ENCODE measurements around the gene RENBP. TPM values are rescaled to one million over a fixed set of nuclear protein-coding genes. Genes with fewer than 3 reads are reported as not detected.

Gene RENBP
- total RNA-seq, 1 donor from 2014 or later, result 13.4 TPM

DNA sequence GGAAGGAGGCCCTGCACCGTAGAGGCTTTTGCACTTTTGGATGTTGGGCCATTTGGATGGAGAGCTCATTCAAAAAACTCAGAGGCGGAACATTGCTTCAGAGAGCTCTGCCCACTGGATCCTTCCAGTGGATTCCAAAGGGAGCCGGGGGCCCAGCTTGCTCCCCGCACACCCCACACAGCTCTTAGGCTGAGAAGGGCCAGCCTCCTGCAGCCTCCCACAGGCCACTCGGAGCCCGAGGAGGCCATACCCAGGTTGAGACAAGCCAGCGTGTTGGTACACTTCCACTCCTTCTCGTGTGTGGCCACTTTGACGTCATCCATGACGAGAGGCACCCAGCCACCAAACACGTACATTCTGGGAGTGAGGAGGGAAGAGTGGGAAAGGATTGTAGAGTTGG lies 16.8 kb upstream of the RENBP start:
- no peak for DNase-seq (ENCODE audit: low spot score)
- Mint-ChIP-seq H3K4me1 (ENCODE audit: low read depth) (peaks cover 5% of the 10 kb centered on the region), H3K36me3 (ENCODE audit: low read depth) (peaks cover 29% of the 10 kb centered on the region), H3K27ac (ENCODE audit: unreplicated experiment) (no peak overlapping the region), H3K4me3 (ENCODE audit: unreplicated experiment) (no peak overlapping the region), H3K27me3 (ENCODE audit: low read depth) (no peaks in the 10 kb centered on the region), H3K9me3 (ENCODE audit: low read depth) (no peaks in the 10 kb centered on the region)
- TF ChIP-seq, protein P1, sequence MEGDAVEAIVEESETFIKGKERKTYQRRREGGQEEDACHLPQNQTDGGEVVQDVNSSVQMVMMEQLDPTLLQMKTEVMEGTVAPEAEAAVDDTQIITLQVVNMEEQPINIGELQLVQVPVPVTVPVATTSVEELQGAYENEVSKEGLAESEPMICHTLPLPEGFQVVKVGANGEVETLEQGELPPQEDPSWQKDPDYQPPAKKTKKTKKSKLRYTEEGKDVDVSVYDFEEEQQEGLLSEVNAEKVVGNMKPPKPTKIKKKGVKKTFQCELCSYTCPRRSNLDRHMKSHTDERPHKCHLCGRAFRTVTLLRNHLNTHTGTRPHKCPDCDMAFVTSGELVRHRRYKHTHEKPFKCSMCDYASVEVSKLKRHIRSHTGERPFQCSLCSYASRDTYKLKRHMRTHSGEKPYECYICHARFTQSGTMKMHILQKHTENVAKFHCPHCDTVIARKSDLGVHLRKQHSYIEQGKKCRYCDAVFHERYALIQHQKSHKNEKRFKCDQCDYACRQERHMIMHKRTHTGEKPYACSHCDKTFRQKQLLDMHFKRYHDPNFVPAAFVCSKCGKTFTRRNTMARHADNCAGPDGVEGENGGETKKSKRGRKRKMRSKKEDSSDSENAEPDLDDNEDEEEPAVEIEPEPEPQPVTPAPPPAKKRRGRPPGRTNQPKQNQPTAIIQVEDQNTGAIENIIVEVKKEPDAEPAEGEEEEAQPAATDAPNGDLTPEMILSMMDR (IDR thresholded peaks at IDR 0.05), result no peak

DNA sequence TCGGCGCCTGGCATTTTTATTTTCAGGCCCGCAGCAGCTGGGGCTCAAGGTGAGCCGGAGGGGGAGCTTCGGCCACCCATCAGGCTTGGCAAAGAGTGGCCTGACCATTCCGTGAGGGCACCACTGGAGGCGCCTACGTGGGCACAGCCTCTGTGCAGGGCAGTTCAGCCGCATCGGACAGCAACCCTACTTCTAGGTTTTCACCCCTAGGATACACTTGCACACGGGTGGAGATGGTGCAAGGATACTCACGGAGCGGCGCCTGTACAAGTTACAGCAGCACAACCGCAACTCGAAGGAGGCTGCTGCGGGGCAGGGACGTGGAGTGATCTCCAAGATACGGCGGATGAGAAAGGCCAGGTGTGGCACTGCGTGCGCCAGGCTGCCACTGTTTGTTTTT lies 16.3 kb upstream of the RENBP start:
- H3K4me1 Mint-ChIP-seq (ENCODE audit: low read depth), result no peaks in the 10 kb centered on the region
- H3K27ac Mint-ChIP-seq (ENCODE audit: unreplicated experiment), result no peak overlapping the region
- DNase-seq (ENCODE audit: low spot score), result no peak
- H3K9me3 Mint-ChIP-seq (ENCODE audit: low read depth), result no peaks in the 10 kb centered on the region
- H3K36me3 Mint-ChIP-seq (ENCODE audit: low read depth), result peaks cover 33% of the 10 kb centered on the region
- H3K27me3 Mint-ChIP-seq (ENCODE audit: low read depth), result no peaks in the 10 kb centered on the region
- TF ChIP-seq, protein P1 (IDR thresholded peaks at IDR 0.05), result no peak
- no peak overlapping the region for H3K4me3 Mint-ChIP-seq (ENCODE audit: unreplicated experiment)

DNA sequence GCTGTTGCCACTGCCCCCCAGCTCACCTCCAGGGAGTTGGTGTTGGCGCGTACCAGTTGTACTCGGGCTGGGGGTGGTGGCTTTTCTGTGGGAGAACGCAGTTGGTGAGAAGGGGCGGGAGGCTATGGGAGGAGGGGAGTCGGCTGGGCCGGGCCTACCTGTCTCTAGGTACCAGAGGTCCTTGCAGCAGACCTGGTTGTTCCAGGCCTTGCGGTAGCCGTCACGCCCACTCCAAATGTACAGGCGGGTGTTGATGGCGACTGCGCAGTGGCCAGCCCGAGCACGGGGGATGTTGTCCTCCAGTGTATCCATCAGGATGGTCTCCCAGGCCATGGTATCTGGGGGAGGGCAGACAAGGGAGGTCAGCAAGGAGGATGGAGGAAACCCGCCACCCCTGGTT lies 15.6 kb upstream of the RENBP start:
- Mint-ChIP-seq H3K36me3 (ENCODE audit: low read depth) (peaks cover 37% of the 10 kb centered on the region), H3K4me3 (ENCODE audit: unreplicated experiment) (no peak overlapping the region), H3K27me3 (ENCODE audit: low read depth) (no peaks in the 10 kb centered on the region), H3K4me1 (ENCODE audit: low read depth) (no peaks in the 10 kb centered on the region), H3K27ac (ENCODE audit: unreplicated experiment) (no peak overlapping the region), H3K9me3 (ENCODE audit: low read depth) (no peaks in the 10 kb centered on the region)
- TF ChIP-seq, protein P1 (IDR thresholded peaks at IDR 0.05), result no peak
- no peak for DNase-seq (ENCODE audit: low spot score)

DNA sequence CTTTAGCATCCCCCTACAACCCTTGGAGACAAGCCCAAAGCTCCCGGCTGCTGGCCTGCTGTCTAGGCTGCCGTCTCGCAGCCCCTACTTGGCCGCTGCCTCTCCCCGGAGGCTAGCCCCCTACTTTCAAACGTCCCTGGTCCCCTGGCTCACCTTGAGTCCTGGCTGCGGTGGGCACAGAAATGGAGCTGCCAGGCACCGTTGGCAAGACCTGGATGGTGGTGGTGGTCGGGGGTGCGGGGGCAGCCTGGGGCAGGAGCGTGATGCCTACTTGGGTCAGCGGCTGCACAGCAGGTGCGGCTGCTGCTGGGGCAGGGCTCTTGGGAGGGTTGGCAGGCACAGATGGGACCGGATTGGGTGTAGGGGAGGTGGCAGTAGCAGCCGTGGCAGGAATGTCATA lies 15.2 kb upstream of the RENBP start:
- TF ChIP-seq, protein P1 (IDR thresholded peaks at IDR 0.05), result no peak
- DNase-seq (ENCODE audit: low spot score), result no peak
- H3K4me1 Mint-ChIP-seq (ENCODE audit: low read depth), result no peaks in the 10 kb centered on the region
- no peaks in the 10 kb centered on the region for H3K9me3 Mint-ChIP-seq (ENCODE audit: low read depth)
- H3K27ac Mint-ChIP-seq (ENCODE audit: unreplicated experiment), result no peak overlapping the region
- peaks cover 39% of the 10 kb centered on the region for H3K36me3 Mint-ChIP-seq (ENCODE audit: low read depth)
- H3K27me3 Mint-ChIP-seq (ENCODE audit: low read depth), result no peaks in the 10 kb centered on the region
- no peak overlapping the region for H3K4me3 Mint-ChIP-seq (ENCODE audit: unreplicated experiment)

DNA sequence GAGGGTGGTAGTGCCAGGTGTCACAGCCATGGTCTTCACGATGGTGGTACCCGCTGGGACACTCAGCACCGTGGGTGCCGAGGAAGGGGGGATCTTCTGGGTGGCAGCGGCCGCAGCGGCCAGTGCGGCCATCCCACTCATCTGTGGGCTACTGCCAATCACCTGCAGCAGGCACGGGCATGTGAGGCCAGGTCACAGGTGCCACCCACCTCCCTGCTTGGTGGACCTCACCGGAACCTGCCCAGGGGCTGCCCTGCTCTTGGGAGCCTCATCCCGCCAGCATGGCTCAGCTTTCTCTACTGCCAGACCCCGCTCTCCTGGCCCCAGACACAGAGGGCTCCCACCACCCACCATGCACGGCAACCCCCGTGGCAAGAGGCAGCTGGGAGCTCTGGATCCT lies 14.2 kb upstream of the RENBP start:
- peaks cover 45% of the 10 kb centered on the region for H3K36me3 Mint-ChIP-seq (ENCODE audit: low read depth)
- H3K9me3 Mint-ChIP-seq (ENCODE audit: low read depth), result no peaks in the 10 kb centered on the region
- no peaks in the 10 kb centered on the region for H3K27me3 Mint-ChIP-seq (ENCODE audit: low read depth)
- H3K27ac Mint-ChIP-seq (ENCODE audit: unreplicated experiment), result no peak overlapping the region
- DNase-seq (ENCODE audit: low spot score), result no peak
- TF ChIP-seq, protein P1 (IDR thresholded peaks at IDR 0.05), result no peak
- H3K4me1 Mint-ChIP-seq (ENCODE audit: low read depth), result peaks cover 2% of the 10 kb centered on the region
- H3K4me3 Mint-ChIP-seq (ENCODE audit: unreplicated experiment), result no peak overlapping the region

Measured in chondrocyte (in vitro differentiated cells).